HepG2 (cell line): ENCODE data around the gene UPB1. TPM values are rescaled to one million over a fixed set of nuclear protein-coding genes. Genes with fewer than 3 reads are reported as not detected.

ENCODE experiments used
- DPF2 ChIP-seq: sonication (generic); formaldehyde crosslinking; IDR thresholded peaks from 2 replicates; pipeline ENCODE4 v1.4.0; 2020; ENCODE audit warnings: mild to moderate bottlenecking, low read depth, missing genetic modification reagents, borderline replicate concordance
- JUN ChIP-seq: sonication (generic); formaldehyde crosslinking; IDR thresholded peaks from 2 replicates; pipeline ENCODE4 v1.4.0; 2020; ENCODE audit warnings: mild to moderate bottlenecking, missing genetic modification reagents
- KDM3A ChIP-seq: IDR thresholded peaks from 2 replicates; pipeline ENCODE4 v1.6.1; 2018; ENCODE audit warnings: low read depth, missing compliant biosample characterization
- NFIB ChIP-seq: sonication (generic); formaldehyde crosslinking; IDR thresholded peaks from 2 replicates; pipeline ENCODE4 v1.9.0; 2021; ENCODE audit warnings: missing genetic modification reagents, mild to moderate bottlenecking, borderline replicate concordance
- SOX13 ChIP-seq, 3 experiments: fragments of 450-650 bp in 1 of 3; sonication (generic) in 1 of 3; formaldehyde crosslinking in 1 of 3; IDR thresholded peaks in 2 of 3; conservative IDR thresholded peaks in 1 of 3; 2 replicates each; pipeline versions ENCODE4 v1.5.0 to v1.6.1; 2016 to 2020; ENCODE audit warnings: antibody characterized with exemption in 1 of 3, mild to moderate bottlenecking in 1 of 3, missing compliant biosample characterization in 1 of 3, missing genetic modification reagents in 1 of 3, moderate library complexity in 1 of 3
- SP2 ChIP-seq: sonication (generic); formaldehyde crosslinking; IDR thresholded peaks from 2 replicates; pipeline ENCODE4 v1.5.1; 2020; ENCODE audit warnings: mild to moderate bottlenecking, missing genetic modification reagents
- ZNF260 ChIP-seq: sonication (generic); formaldehyde crosslinking; IDR thresholded peaks from 2 replicates; pipeline ENCODE4 v1.4.0; 2020; ENCODE audit warnings: missing genetic modification reagents, low read depth, mild to moderate bottlenecking, borderline replicate concordance
- ZNF550 ChIP-seq: sonication (generic); formaldehyde crosslinking; IDR thresholded peaks from 2 replicates; pipeline ENCODE4 v1.4.0; 2020; ENCODE audit warnings: mild to moderate bottlenecking, missing genetic modification reagents, borderline replicate concordance
- ZNF83 ChIP-seq: sonication (generic); formaldehyde crosslinking; IDR thresholded peaks from 2 replicates; pipeline ENCODE4 v1.4.0; 2020; ENCODE audit warnings: missing genetic modification reagents, mild to moderate bottlenecking, borderline replicate concordance
- polyA plus RNA-seq, 8 experiments: library from polyadenylated mRNA; depleted of rRNA in 3 of 8; stranded (reverse) in 7 of 8; unstranded in 1 of 8; fragments of >200 nt; fragmentation: Illumina TruSeq in 4 of 8; extraction: Trizol in 4 of 8; gene quantifications; 2 replicates each; pipeline versions ENCODE4 v1.2.1 to v1.2.3, GENCODE V29; 2011 to 2016; ENCODE audit warnings: low read depth in 4 of 8, missing spikeins in 1 of 8, mixed read lengths in 1 of 8; ENCODE audit not compliant: insufficient read depth in 1 of 8
- total RNA-seq, 5 experiments: library from RNA; depleted of rRNA; stranded (reverse); fragments of >200 nt; fragmentation: Illumina TruSeq; extraction: Trizol; gene quantifications; 2 replicates each; pipeline ENCODE4 v1.2.3, GENCODE V29; 2016; ENCODE audit warnings: low read depth in 1 of 5
- TF ChIP-seq, protein P1 (sequence below): sonication (generic); formaldehyde crosslinking; IDR thresholded peaks from 2 replicates; pipeline ENCODE4 v1.5.1; 2020; ENCODE audit warnings: missing genetic modification reagents, mild to moderate bottlenecking, borderline replicate concordance
- TF ChIP-seq, protein P2 (sequence below): sonication (generic); formaldehyde crosslinking; IDR thresholded peaks from 2 replicates; pipeline ENCODE4 v1.5.0; 2020; ENCODE audit warnings: missing genetic modification reagents
- TF ChIP-seq, protein P3 (sequence below): sonication (generic); formaldehyde crosslinking; IDR thresholded peaks from 2 replicates; pipeline ENCODE4 v1.9.0; 2021; ENCODE audit warnings: missing genetic modification reagents, borderline replicate concordance
- TF ChIP-seq, protein P4 (sequence below): sonication (generic); formaldehyde crosslinking; IDR thresholded peaks from 2 replicates; pipeline ENCODE4 v1.8.1; 2022; ENCODE audit warnings: low read depth, mild to moderate bottlenecking, missing genetic modification reagents

UPB1 gene
- total and polyA plus RNA-seq, 2 of the 13 experiments (the other 11 are each of a cell fraction or from before 2014, with no cell fraction given): 0.38 to 1.2 TPM

DNA sequence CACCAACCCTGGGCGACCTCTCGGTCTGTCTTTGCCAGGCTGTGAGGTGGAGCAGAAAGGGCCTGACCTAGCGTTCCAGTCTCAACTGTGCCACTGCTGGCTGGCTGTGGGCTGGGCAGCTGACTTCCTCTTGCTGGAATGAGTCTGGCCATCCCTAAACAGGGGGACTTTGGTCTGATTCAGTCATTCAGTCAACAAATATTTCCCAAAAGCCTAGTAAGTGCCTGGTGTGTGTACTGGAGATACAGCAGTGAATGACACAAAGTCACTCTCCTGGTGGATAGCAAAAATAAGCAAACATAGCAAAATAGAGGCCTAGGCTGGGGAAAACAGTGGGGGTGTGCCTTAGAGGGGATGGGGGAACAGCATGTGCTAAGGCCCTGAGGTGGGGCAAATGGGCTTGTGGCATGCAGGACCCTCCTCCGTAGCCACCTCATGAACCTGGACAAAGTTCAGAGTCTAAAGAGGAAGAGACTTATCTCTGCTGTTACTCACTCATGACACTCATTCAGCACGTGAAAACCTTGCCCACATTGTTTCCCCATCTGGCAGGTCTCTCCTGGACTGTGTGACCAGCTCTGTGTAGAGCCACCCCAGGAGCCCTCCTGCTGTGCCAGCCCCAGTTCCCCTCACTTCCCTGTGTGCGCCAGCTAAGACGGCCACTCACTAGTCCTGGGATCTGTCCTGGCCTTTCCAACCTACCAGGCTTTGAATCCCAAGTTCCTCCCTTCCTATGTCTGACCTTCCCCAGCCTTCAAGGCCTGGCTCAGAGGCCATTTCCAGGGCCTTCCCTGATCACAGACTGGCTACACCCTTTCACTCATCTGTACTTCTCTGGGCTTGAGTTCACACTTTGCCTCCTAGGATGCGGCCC is 55.1 kb downstream of the UPB1 start (continued):
- TF ChIP-seq JUN: peak; percentile 95
- TF ChIP-seq, protein P1, sequence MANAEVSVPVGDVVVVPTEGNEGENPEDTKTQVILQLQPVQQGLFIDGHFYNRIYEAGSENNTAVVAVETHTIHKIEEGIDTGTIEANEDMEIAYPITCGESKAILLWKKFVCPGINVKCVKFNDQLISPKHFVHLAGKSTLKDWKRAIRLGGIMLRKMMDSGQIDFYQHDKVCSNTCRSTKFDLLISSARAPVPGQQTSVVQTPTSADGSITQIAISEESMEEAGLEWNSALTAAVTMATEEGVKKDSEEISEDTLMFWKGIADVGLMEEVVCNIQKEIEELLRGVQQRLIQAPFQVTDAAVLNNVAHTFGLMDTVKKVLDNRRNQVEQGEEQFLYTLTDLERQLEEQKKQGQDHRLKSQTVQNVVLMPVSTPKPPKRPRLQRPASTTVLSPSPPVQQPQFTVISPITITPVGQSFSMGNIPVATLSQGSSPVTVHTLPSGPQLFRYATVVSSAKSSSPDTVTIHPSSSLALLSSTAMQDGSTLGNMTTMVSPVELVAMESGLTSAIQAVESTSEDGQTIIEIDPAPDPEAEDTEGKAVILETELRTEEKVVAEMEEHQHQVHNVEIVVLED (CRISPR knock-in tag): peak; percentile 60; the same call in 1 of the 2 replicates
- 0 out of 2 replicates have a peak, but pooled peaks have one; percentile 19 for TF ChIP-seq ZNF550 (CRISPR knock-in tag)
- TF ChIP-seq, protein P2, sequence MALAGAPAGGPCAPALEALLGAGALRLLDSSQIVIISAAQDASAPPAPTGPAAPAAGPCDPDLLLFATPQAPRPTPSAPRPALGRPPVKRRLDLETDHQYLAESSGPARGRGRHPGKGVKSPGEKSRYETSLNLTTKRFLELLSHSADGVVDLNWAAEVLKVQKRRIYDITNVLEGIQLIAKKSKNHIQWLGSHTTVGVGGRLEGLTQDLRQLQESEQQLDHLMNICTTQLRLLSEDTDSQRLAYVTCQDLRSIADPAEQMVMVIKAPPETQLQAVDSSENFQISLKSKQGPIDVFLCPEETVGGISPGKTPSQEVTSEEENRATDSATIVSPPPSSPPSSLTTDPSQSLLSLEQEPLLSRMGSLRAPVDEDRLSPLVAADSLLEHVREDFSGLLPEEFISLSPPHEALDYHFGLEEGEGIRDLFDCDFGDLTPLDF: no peak
- TF ChIP-seq KDM3A (CRISPR knock-in tag): peak; percentile 57; the same call in 1 of the 2 replicates
- no peak for TF ChIP-seq ZNF260 (CRISPR knock-in tag)
- TF ChIP-seq, protein P3, sequence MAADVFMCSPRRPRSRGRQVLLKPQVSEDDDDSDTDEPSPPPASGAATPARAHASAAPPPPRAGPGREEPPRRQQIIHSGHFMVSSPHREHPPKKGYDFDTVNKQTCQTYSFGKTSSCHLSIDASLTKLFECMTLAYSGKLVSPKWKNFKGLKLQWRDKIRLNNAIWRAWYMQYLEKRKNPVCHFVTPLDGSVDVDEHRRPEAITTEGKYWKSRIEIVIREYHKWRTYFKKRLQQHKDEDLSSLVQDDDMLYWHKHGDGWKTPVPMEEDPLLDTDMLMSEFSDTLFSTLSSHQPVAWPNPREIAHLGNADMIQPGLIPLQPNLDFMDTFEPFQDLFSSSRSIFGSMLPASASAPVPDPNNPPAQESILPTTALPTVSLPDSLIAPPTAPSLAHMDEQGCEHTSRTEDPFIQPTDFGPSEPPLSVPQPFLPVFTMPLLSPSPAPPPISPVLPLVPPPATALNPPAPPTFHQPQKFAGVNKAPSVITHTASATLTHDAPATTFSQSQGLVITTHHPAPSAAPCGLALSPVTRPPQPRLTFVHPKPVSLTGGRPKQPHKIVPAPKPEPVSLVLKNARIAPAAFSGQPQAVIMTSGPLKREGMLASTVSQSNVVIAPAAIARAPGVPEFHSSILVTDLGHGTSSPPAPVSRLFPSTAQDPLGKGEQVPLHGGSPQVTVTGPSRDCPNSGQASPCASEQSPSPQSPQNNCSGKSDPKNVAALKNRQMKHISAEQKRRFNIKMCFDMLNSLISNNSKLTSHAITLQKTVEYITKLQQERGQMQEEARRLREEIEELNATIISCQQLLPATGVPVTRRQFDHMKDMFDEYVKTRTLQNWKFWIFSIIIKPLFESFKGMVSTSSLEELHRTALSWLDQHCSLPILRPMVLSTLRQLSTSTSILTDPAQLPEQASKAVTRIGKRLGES (CRISPR knock-in tag): peak; percentile 99
- peak; percentile 76; the same call in 1 of the 2 replicates for TF ChIP-seq ZNF83 (CRISPR knock-in tag)
- peak; percentile 88 for TF ChIP-seq SOX13 (IDR thresholded peaks at IDR 0.05)
- TF ChIP-seq SOX13 (CRISPR knock-in tag; conservative IDR thresholded peaks at IDR 0.05 in 1 of 2, IDR thresholded peaks at IDR 0.05 in 1 of 2): peak in 1 of 2 experiments; percentile 90; a peak in 2 of 4 replicates
- TF ChIP-seq DPF2: peak; percentile 20; the same call in 1 of the 2 replicates
- TF ChIP-seq NFIB (CRISPR knock-in tag): no peak
- TF ChIP-seq, protein P4, sequence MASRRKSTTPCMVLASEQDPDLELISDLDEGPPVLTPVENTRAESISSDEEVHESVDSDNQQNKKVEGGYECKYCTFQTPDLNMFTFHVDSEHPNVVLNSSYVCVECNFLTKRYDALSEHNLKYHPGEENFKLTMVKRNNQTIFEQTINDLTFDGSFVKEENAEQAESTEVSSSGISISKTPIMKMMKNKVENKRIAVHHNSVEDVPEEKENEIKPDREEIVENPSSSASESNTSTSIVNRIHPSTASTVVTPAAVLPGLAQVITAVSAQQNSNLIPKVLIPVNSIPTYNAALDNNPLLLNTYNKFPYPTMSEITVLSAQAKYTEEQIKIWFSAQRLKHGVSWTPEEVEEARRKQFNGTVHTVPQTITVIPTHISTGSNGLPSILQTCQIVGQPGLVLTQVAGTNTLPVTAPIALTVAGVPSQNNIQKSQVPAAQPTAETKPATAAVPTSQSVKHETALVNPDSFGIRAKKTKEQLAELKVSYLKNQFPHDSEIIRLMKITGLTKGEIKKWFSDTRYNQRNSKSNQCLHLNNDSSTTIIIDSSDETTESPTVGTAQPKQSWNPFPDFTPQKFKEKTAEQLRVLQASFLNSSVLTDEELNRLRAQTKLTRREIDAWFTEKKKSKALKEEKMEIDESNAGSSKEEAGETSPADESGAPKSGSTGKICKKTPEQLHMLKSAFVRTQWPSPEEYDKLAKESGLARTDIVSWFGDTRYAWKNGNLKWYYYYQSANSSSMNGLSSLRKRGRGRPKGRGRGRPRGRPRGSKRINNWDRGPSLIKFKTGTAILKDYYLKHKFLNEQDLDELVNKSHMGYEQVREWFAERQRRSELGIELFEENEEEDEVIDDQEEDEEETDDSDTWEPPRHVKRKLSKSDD: 0 out of 2 replicates have a peak, but pooled peaks have one; percentile 80
- no peak for TF ChIP-seq SP2
